Liver (tissue), 3 donors: Measurements from ENCODE around the gene CDK15.

ENCODE experiments used
- CTCF ChIP-seq: fragments of 150-350 bp; IDR thresholded peaks from 2 replicates; pipeline ENCODE4 v1.5.1; 2017; ENCODE audit warnings: improper control_type of control experiment, low read depth, low read length; ENCODE audit not compliant: missing input control
- EGR1 ChIP-seq, 2 donors: IDR thresholded peaks; 2 replicates each; pipeline ENCODE4 v1.6.1; 2016 to 2018; ENCODE audit warnings: antibody characterized with exemption in 2 of 2, low read depth in 2 of 2
- FOXA1 ChIP-seq: IDR thresholded peaks from 2 replicates; pipeline ENCODE4 v1.6.1; 2016; ENCODE audit warnings: antibody characterized with exemption
- MAX ChIP-seq: IDR thresholded peaks from 2 replicates; pipeline ENCODE4 v1.6.1; 2016; ENCODE audit warnings: antibody characterized with exemption
- REST ChIP-seq: IDR thresholded peaks from 2 replicates; pipeline ENCODE4 v1.6.1; 2016; ENCODE audit warnings: antibody characterized with exemption, mild to moderate bottlenecking
- YY1 ChIP-seq: IDR thresholded peaks from 2 replicates; pipeline ENCODE4 v1.6.1; 2016; ENCODE audit warnings: antibody characterized with exemption, mild to moderate bottlenecking
- ZBTB33 ChIP-seq: IDR thresholded peaks from 2 replicates; pipeline ENCODE4 v1.6.1; 2016; ENCODE audit warnings: antibody characterized with exemption
- donor health status: healthy.
- donor health status: healthy.

- no peak for TF ChIP-seq CTCF
- no peak for TF ChIP-seq YY1
- TF ChIP-seq ZBTB33: no peak
- TF ChIP-seq REST: no peak
- no peak for TF ChIP-seq EGR1 (IDR thresholded peaks at IDR 0.05; ENCODE audit: low read depth in 2 of 2)
- TF ChIP-seq FOXA1: no peak
- no peak for TF ChIP-seq MAX
These were observed 34.4 kb downstream of the CDK15 start for GRCh38 chr2:201840726-201841125.
